Activated naive CD4-positive, alpha-beta T cell treated with anti-CD3 and anti-CD28 coated beads, Interleukin-2, amount 50 U/mL, for 72 hours (primary cell): ENCODE measurements around the gene KRT9. TPM values are rescaled to one million over a fixed set of nuclear protein-coding genes. Genes with fewer than 3 reads are reported as not detected.
A peak's percentile ranks its signal among the peaks of the same experiment; 100 is the strongest.
"Not testable (repeated sequence)": the region's sequence is repeated elsewhere in the genome, so short reads cannot be mapped to it uniquely, and the experiment has no call there.

Experiments used
- ATAC-seq, 2 donors: fragments of 150-1000 bp; cut with Tn5 transposase; 2 replicates each; pipeline ENCODE4 v1.10.0; 2021; ENCODE audit warnings: mild to moderate bottlenecking in 2 of 2, moderate library complexity in 2 of 2
- DNase-seq, 2 donors: peaks; one replicate each; pipeline ENCODE4 v3.0.0; 2021 to 2022; ENCODE audit warnings: low spot score in 2 of 2
- H3K27ac Mint-ChIP-seq, 2 donors: one replicate each; pipeline ENCODE4 v1.8.0; 2022; ENCODE audit warnings: mild to moderate bottlenecking in 2 of 2, mixed read lengths in 2 of 2
- H3K36me3 Mint-ChIP-seq, 2 donors: one replicate each; pipeline ENCODE4 v1.8.0; 2022; ENCODE audit warnings: mixed read lengths in 2 of 2
- H3K9me3 Mint-ChIP-seq, 2 donors: one replicate each; pipeline ENCODE4 v1.8.0; 2022; ENCODE audit warnings: mixed read lengths in 2 of 2
- total RNA-seq, 2 donors: library from RNA; stranded (reverse); gene quantifications; one replicate each; pipeline ENCODE4 v1.2.3, GENCODE V29; 2022

Gene KRT9
- total RNA-seq, 2 donors from 2014 or later = not detected

GRCh38 chr17:41542786-41543185, 29.1 kb downstream of the KRT9 start:
- ATAC-seq, DNase-seq, H3K27ac Mint-ChIP-seq, H3K9me3 Mint-ChIP-seq: not testable (repeated sequence)
- peaks cover 0 to 16% of the 10 kb centered on the region in 2 donors for H3K36me3 Mint-ChIP-seq

- Mint-ChIP-seq H3K9me3 (peaks cover 0 to 6% of the 10 kb centered on the region in 2 donors), H3K27ac (no peak overlapping the region), H3K36me3 (peaks cover 0 to 12% of the 10 kb centered on the region in 2 donors)
- DNase-seq = no peak
- no peak for ATAC-seq
These were observed 29.5 kb downstream of the KRT9 start for GRCh38 chr17:41542357-41542756.

DNA sequence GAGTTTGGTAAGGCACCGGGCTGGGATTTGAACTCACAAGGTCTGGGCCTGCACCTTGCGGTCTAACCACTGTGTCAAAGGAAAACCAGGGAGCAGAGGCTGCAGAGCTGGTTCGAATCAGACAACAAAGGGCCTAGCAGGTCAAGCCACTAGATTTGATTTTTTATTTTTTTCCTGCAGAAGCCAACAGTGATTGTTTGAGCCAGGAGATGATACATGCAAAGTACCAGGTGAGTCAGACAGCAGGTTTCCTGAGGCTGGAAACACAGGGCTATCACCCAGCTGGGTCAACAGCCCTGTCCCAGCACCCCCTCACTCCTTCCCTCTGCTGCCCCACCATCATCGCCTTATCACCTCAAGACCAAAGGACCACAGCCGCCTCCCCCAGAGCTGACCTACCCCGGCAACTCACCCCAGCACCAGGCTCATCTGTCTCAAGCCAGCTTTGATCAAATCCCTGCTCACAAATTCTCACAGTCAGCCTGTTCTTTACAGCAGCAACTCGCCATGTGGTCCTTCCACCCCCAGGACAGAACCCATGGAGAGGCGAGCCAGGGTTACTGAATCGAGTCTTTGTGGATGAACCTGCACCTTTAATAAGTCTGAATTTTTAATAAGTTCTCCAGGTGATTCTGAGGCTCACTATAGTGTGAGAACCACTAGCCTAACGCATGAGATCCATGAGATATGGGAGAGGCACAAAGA, 30.8 kb downstream of the KRT9 start:
- ATAC-seq (no peak), DNase-seq (no peak)
- no peaks in the 10 kb centered on the region for H3K36me3 Mint-ChIP-seq
- H3K27ac Mint-ChIP-seq = no peak overlapping the region
- no peaks in the 10 kb centered on the region for H3K9me3 Mint-ChIP-seq

DNA sequence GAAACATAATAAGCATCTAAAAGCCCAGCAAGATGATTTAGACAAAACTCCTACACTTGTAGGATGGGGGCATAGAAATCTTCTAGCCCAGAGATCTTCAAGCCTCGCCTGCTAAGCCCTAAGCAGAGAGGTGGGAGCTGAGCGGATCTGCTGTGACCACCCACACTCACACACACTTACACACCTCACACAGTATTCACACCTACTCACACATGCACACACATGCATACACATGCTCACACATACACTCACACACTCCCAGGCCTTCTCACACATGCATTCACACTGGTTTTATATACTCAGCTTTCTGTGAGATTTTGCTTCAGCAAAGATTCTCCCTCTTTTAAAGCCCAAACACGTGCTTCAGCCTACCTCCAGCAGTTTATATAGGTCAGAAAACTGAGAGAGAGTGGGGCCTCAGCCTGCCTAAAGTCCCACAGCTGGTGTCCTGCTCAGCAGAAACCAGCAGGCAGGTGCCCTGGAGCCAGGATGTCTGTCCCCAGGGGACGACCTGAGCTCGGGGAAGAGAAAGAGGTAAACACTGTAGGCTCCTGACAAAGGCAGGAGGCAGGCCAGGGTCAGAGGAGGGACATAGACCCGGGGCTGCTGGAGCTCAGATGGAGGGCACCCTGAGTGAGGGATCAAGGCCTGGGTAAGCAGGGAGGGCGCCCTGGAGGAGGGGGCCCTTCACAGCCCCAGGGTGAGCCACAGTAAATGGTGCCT, 31.7 kb downstream of the KRT9 start:
- H3K9me3 Mint-ChIP-seq = no peaks in the 10 kb centered on the region
- ATAC-seq = no peak

GRCh38 chr17:41539071-41539492, 32.8 kb downstream of the KRT9 start:
- no peaks in the 10 kb centered on the region for H3K9me3 Mint-ChIP-seq
- no peak for ATAC-seq
- no peak overlapping the region for H3K27ac Mint-ChIP-seq

More for the DNA sequence above, 31.7 kb downstream of the KRT9 start:
- DNase-seq = no peak
- H3K27ac Mint-ChIP-seq = no peak overlapping the region
- H3K36me3 Mint-ChIP-seq = no peaks in the 10 kb centered on the region

DNA sequence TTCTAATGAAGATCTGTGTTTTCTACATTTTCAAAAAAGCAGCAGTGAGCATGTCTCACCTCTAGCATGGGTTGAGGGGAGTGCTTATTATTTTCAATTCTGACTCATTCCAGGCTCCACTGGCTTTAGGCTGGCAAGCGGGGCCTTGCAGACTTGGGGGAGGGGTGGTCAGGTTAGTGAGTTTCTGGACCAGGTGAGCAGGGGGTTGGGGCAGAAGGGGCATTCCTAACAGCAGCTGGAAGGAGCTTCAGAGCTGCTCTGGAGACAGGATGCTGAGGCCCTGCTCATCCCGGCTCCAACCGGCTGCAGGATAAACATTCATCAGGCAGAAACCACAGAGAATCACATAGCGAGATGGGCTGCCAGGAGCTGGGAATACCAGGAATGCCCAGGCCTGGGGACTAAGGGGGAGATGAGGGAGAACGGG, 33.3 kb downstream of the KRT9 start:
- Mint-ChIP-seq H3K27ac (no peak overlapping the region), H3K9me3 (no peaks in the 10 kb centered on the region), H3K36me3 (no peaks in the 10 kb centered on the region)
- no peak for DNase-seq
- no peak for ATAC-seq

More at GRCh38 chr17:41539071-41539492, 32.8 kb downstream of the KRT9 start:
- no peak for DNase-seq
- H3K36me3 Mint-ChIP-seq = no peaks in the 10 kb centered on the region

DNA sequence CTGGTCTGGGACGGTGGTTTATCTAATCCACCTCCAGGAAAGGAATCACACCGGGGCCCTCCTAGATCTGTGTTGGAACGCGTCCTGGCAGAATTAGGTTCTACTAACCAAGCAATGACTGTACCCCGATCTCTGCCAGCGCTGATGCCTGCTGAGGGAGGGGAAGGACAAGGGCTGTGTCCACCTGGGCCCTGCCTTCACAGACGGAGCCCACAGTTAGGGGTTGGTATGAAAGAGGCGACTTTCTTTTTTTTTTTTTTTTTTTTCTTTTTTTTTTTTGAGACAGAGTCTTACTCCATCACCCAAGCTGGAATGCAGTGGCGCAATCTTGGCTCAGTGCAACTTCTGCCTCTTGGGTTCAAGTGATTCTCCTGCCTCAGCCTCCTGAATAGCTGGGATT, 33.9 kb downstream of the KRT9 start:
- Mint-ChIP-seq H3K27ac (no peak overlapping the region), H3K9me3 (no peaks in the 10 kb centered on the region), H3K36me3 (no peaks in the 10 kb centered on the region)
- DNase-seq (no peak), ATAC-seq (no peak)

DNA sequence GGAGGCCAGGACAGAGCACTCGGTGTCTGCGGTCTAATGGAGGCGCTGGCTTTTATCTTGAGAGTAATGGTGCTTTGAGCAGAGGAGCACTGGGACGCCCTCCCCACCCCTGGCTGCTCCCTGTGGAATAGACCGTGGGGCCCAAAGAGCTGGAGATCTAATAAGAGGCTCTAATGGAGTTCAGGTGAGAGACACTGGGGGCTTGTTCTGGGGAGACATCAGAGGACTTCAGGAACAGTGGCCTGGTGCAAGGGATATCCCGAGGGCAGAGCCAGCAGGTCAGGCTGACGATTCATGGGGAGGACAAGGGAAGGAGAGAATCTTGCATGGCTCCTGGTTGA, 34.3 kb downstream of the KRT9 start:
- peak overlapping the region in 1 of 2 donors; percentile 24 for H3K27ac Mint-ChIP-seq
- ATAC-seq (no peak), DNase-seq (no peak)
- H3K9me3 Mint-ChIP-seq = no peaks in the 10 kb centered on the region
- no peaks in the 10 kb centered on the region for H3K36me3 Mint-ChIP-seq

GRCh38 chr17:41536741-41537613, 34.9 kb downstream of the KRT9 start:
- DNase-seq (no peak), ATAC-seq (no peak)
- H3K27ac Mint-ChIP-seq = peak overlapping the region; percentile 15 to 24
- H3K36me3 Mint-ChIP-seq = no peaks in the 10 kb centered on the region
- H3K9me3 Mint-ChIP-seq = no peaks in the 10 kb centered on the region

DNA sequence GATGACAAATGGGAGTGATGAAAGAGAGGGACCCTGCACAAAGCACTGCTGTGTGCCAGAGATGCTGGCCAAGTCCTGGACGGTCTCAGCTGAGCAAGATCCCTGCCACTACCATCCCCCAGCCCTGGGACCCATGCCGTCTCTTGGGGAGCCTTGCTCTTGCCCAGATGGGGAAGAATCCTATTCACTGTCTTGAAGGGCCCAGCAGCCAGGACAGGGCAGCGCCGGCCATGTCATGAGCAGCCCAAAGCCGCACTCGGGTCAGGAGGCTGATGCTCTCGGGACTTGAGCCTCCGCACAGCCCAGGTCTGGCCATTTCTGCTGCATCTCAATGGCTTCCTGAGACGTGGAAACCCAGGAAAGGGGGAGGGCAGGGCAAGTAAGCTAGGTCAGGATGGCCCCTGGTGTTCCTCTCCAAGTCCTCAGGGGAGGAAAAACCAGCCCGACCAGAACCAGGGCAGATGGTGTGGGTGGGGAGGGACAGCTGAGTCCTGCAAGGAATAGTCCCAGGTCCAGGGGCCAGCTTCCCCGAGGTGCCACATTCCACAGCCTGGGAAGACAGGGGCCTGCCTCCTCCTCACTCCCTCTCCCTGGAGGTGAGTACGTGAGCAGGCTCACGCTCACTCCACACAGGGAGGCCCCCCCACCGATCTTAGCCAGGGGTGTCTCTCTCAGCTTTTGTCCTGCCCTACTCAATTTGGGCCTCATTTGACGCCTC, 35.9 kb downstream of the KRT9 start:
- H3K9me3 Mint-ChIP-seq = no peaks in the 10 kb centered on the region
- DNase-seq = no peak
- no peak overlapping the region for H3K27ac Mint-ChIP-seq
- no peaks in the 10 kb centered on the region for H3K36me3 Mint-ChIP-seq
- ATAC-seq = no peak

DNA sequence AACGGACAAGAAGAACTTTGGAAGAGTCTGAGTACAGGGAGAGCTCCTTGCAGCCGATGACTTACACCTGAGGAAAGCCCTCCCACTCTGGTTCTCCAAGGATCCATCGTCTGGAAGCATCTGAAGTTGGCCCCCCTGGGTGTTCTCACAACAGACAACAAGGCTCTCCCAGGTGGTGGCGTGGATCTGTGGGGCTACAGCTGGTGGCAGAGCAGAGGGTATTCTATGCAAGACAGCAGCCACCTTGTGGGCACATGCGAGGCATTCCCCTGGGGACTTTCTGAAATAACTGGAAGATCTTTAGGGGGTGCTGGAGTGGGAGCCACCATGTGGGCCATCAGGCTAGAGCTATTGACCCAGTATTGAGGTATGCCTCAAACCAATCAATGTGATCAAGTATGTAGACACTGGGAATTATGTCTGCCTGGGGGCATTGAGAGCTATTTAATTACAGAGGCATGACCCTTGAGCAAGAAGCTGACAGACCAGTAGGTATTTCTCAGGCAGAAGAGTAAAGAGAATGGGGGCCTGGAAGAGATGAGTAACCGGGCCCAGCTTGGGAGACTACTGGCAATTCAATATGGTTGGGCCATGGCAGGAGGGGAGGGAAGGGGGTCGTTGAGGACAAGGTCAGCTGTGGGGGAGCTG, 36.8 kb downstream of the KRT9 start:
- H3K9me3 Mint-ChIP-seq = no peaks in the 10 kb centered on the region
- H3K36me3 Mint-ChIP-seq = no peaks in the 10 kb centered on the region
- no peak overlapping the region for H3K27ac Mint-ChIP-seq
- DNase-seq = no peak
- ATAC-seq = no peak

DNA sequence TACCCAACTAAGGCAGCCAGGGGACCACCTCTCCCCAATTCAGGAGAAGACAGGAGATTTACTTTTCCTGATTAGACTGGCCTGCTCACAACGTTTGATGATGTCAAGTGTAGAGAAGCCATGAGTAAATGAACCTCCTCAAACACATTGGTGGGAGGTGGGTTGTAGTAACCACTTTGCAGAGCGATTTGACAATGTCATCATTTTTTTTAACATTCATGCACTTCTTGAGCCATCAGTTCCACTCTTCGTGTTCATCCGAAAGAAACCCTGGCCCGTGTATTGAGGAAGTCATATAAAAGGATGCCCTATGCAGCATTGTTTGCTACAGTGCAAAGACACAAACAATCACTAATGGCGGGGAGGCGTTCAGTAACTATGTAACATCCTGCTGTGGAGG, 38.2 kb downstream of the KRT9 start:
- ATAC-seq (no peak), DNase-seq (no peak)
- no peak overlapping the region for H3K27ac Mint-ChIP-seq
- peaks cover 0 to 5% of the 10 kb centered on the region in 2 donors for H3K36me3 Mint-ChIP-seq
- no peaks in the 10 kb centered on the region for H3K9me3 Mint-ChIP-seq

- peaks cover 0 to 5% of the 10 kb centered on the region in 2 donors for H3K36me3 Mint-ChIP-seq
- no peak for ATAC-seq
- H3K27ac Mint-ChIP-seq = no peak overlapping the region
- no peak for DNase-seq
- H3K9me3 Mint-ChIP-seq = no peaks in the 10 kb centered on the region
These were observed 38.8 kb downstream of the KRT9 start for GRCh38 chr17:41532947-41533570.

DNA sequence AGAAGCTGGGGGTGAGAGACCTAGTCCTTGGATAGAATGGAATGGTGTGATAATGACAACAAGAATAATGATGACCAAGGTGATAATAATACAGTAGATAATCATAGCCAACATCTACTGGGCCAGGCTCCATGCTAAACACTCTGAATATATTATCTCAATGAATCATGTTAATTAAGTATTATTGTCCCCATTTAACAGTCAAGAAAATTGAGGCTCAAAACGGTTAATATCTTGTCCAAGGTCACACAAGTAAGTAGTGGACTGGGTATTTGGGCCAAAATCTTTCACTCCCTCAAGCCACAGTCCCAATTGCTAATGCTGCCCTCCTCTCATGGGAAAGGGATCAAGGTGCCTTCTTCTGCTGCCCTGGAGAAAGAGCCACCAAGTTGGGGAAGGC, 39.9 kb downstream of the KRT9 start:
- Mint-ChIP-seq H3K9me3 (no peaks in the 10 kb centered on the region), H3K27ac (no peak overlapping the region), H3K36me3 (peaks cover 0 to 5% of the 10 kb centered on the region in 2 donors)
- DNase-seq (no peak), ATAC-seq (no peak)

DNA sequence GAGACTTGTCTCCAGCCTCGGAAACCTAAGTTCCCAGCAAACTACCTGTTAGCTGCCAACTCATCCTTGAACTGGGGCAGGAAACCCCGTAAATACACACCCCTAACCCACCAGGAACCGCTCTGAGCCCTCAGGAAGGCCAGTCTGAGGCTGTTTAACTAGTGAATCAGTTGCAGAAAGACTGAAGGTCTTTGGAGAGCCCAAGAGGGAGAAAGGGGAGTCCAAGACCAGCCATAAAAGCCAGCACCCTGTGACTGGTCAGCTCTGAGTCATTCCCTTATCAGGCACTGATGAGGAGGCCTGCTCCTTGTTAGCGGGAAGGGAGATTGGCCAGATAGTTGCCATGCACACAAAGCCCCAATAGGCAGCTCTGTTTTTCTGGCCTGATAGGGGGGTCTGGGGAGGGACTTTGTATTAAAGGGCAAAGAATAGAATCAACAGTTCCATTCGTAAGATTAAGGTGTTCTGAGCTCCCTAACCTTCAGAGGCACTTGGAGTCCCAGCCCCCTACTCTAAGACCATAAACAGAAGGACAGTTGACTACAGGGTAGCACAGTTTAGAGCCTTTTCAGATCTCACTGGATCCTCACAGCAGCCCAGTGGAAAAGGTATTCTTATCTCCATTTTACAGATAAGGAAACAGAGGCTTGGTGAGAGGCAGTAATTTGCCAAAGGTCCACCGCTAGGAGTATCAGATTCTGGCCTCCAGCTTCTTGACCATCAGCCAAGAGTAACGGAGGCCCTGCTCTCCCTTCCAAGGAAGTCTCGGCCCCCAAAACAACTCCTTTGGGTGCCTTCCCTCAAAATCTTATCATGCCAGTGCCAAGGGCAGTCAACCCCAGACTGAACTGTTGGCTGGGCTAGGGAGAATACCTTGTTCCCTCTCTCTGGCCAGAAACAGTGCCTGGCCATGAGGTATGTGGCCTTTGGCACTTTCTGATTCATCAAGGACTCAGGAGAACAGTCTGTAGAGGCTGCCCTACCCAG, 41.5 kb downstream of the KRT9 start:
- no peaks in the 10 kb centered on the region for H3K9me3 Mint-ChIP-seq
- no peak for ATAC-seq
- H3K27ac Mint-ChIP-seq = no peak overlapping the region
- no peak for DNase-seq
- peaks cover 0 to 5% of the 10 kb centered on the region in 2 donors for H3K36me3 Mint-ChIP-seq
